ENCODE results near the gene ANKAR. TPM values are rescaled to one million over a fixed set of nuclear protein-coding genes. Genes with fewer than 3 reads are reported as not detected.

ANKAR gene
- total RNA-seq, 1 donor from 2014 or later, result 3.6 TPM

GRCh38 chr2:189669913-189670312 is 4.6 kb upstream of the ANKAR start:
- H3K4me1 Mint-ChIP-seq (ENCODE audit: low read depth, unreplicated experiment), result peaks cover 13% of the 10 kb centered on the region
- DNase-seq, result no peak
- H3K27ac Mint-ChIP-seq (ENCODE audit: unreplicated experiment), result no peak overlapping the region
- TF ChIP-seq CTCF (IDR thresholded peaks at IDR 0.05; ENCODE audit: partially characterized antibody, unreplicated experiment), result no peak
- H3K27me3 Mint-ChIP-seq (ENCODE audit: unreplicated experiment), result no peaks in the 10 kb centered on the region
- H3K36me3 Mint-ChIP-seq (ENCODE audit: unreplicated experiment), result no peaks in the 10 kb centered on the region
- no peaks in the 10 kb centered on the region for H3K9me3 Mint-ChIP-seq (ENCODE audit: unreplicated experiment)
- H3K4me3 Mint-ChIP-seq (ENCODE audit: unreplicated experiment), result no peak overlapping the region

DNA sequence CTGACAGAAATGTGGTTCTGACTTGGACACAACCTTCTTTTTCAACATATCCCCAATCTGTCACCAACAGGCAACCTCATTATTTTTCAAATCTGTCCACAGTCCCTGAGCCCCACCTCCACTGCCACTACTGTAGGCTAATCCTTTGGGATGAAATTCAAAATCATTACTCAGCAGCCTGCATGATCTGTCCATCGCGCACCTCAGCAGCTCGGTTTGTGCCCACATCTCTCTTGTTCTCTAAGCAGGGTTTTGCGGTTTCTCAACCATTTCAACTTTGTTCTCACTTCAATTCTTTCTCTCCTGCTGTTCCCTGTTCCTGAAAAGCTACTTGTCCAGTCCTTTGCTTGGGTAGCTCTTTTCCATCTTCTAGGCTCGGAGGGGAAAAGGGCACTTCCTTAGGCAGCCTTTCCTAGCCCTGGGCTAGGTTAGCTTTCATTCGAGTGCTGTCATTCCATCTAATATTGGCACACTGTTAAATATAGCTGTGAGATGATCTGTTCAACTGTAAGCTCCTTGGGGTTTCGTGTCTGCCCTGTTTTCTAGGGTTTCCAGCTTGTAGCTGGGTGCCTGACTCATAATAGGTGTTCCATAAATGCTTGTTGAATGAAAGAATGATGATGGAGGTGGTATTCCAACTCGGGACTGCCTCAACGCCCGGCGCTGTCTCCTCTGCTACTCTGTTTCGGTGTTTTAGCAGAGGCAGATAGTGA is 653 bp upstream of the ANKAR start:
- no peak overlapping the region for H3K27ac Mint-ChIP-seq (ENCODE audit: unreplicated experiment)
- no peaks in the 10 kb centered on the region for H3K9me3 Mint-ChIP-seq (ENCODE audit: unreplicated experiment)
- H3K27me3 Mint-ChIP-seq (ENCODE audit: unreplicated experiment), result no peaks in the 10 kb centered on the region
- H3K4me3 Mint-ChIP-seq (ENCODE audit: unreplicated experiment), result peak overlapping the region; percentile 76
- no peak for TF ChIP-seq CTCF (IDR thresholded peaks at IDR 0.05; ENCODE audit: partially characterized antibody, unreplicated experiment)
- H3K36me3 Mint-ChIP-seq (ENCODE audit: unreplicated experiment), result peaks cover 10% of the 10 kb centered on the region
- no peak for DNase-seq
- H3K4me1 Mint-ChIP-seq (ENCODE audit: low read depth, unreplicated experiment), result peaks cover 13% of the 10 kb centered on the region

DNA sequence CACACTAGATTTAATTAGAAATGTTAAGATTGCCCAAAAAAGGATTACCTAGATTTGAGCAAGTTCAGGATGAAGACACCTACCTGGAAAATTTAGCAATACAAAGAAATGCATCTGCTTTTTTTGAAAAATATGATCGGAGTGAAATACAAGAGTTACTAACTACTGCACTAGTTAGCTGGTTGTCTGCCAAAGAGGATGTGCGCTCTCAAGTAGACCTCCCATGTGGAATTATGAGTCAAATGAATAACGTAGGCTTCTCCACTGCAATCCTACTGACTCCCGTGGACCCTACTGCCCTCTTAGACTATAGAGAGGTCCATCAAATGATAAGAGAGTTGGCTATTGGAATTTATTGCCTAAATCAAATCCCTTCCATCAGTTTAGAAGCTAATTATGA is 2.0 kb downstream of the ANKAR start:
- DNase-seq, result no peak
- no peak for TF ChIP-seq CTCF (IDR thresholded peaks at IDR 0.05; ENCODE audit: partially characterized antibody, unreplicated experiment)
- H3K27me3 Mint-ChIP-seq (ENCODE audit: unreplicated experiment), result peaks cover 2% of the 10 kb centered on the region
- H3K4me3 Mint-ChIP-seq (ENCODE audit: unreplicated experiment), result no peak overlapping the region
- H3K9me3 Mint-ChIP-seq (ENCODE audit: unreplicated experiment), result no peaks in the 10 kb centered on the region
- no peak overlapping the region for H3K27ac Mint-ChIP-seq (ENCODE audit: unreplicated experiment)
- peaks cover 13% of the 10 kb centered on the region for H3K4me1 Mint-ChIP-seq (ENCODE audit: low read depth, unreplicated experiment)
- H3K36me3 Mint-ChIP-seq (ENCODE audit: unreplicated experiment), result peaks cover 10% of the 10 kb centered on the region

DNA sequence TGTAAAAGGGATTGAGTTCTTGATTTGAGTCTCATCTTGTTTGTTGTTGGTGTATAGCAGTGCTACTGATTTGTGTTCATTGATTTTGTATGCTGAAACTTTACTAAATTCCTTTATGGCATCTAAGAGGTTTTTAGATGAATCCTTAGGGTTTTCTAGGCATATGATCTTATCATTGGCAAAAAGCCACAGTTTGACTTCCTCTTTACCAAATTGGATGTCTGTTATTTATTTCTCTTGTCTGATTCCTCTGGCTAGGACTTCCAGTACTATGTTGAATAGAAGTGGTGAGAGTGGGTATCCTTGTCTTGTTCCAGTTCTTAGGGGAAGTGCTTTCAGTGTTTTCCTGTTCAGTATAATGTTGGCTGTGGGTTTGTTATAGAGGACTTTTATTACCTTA is 4.8 kb downstream of the ANKAR start:
- peaks cover 10% of the 10 kb centered on the region for H3K36me3 Mint-ChIP-seq (ENCODE audit: unreplicated experiment)
- H3K27ac Mint-ChIP-seq (ENCODE audit: unreplicated experiment), result no peak overlapping the region
- H3K4me3 Mint-ChIP-seq (ENCODE audit: unreplicated experiment), result no peak overlapping the region
- no peak for TF ChIP-seq CTCF (IDR thresholded peaks at IDR 0.05; ENCODE audit: partially characterized antibody, unreplicated experiment)
- DNase-seq, result no peak
- H3K4me1 Mint-ChIP-seq (ENCODE audit: low read depth, unreplicated experiment), result no peaks in the 10 kb centered on the region
- peaks cover 2% of the 10 kb centered on the region for H3K27me3 Mint-ChIP-seq (ENCODE audit: unreplicated experiment)
- H3K9me3 Mint-ChIP-seq (ENCODE audit: unreplicated experiment), result no peaks in the 10 kb centered on the region

GRCh38 chr2:189681203-189681602 is 6.7 kb downstream of the ANKAR start:
- Mint-ChIP-seq H3K36me3 (ENCODE audit: unreplicated experiment) (peaks cover 10% of the 10 kb centered on the region), H3K9me3 (ENCODE audit: unreplicated experiment) (no peaks in the 10 kb centered on the region), H3K27me3 (ENCODE audit: unreplicated experiment) (peaks cover 2% of the 10 kb centered on the region), H3K4me1 (ENCODE audit: low read depth, unreplicated experiment) (no peaks in the 10 kb centered on the region), H3K4me3 (ENCODE audit: unreplicated experiment) (no peak overlapping the region), H3K27ac (ENCODE audit: unreplicated experiment) (no peak overlapping the region)
- no peak for TF ChIP-seq CTCF (IDR thresholded peaks at IDR 0.05; ENCODE audit: partially characterized antibody, unreplicated experiment)
- no peak for DNase-seq

Data from glutamatergic neuron (in vitro differentiated cells).